Peyer's patch (tissue), 4 donors: Measurements from ENCODE around the gene TMBIM4. TPM values are rescaled to one million over a fixed set of nuclear protein-coding genes. Genes with fewer than 3 reads are reported as not detected.

Source experiments
- DNase-seq, 3 donors: peaks; one replicate each; pipeline ENCODE4 v3.0.0-alpha.2; 2017 to 2019
- H3K27ac ChIP-seq, 4 donors: fragments of 200-600 bp; sonication (generic); one replicate each; pipeline ENCODE4 v1.5.1; 2016 to 2019
- H3K27me3 ChIP-seq, 2 donors: fragments of 200-600 bp; sonication (generic); one replicate each; pipeline ENCODE4 v1.5.1; 2019
- H3K36me3 ChIP-seq, 3 donors: fragments of 200-600 bp; sonication (generic); one replicate each; pipeline ENCODE4 v1.5.1; 2016 to 2019
- H3K4me1 ChIP-seq, 4 donors: fragments of 200-600 bp; sonication (generic); one replicate each; pipeline ENCODE4 v1.5.1; 2016 to 2019
- H3K4me3 ChIP-seq, 4 donors: fragments of 200-600 bp; sonication (generic); 1 replicate in 3 of 4; 2 replicates in 1 of 4; pipeline ENCODE4 v1.5.1; 2016 to 2019; ENCODE audit warnings: mild to moderate bottlenecking in 1 of 4
- H3K9me3 ChIP-seq, 4 donors: fragments of 200-600 bp; sonication (generic); one replicate each; pipeline ENCODE4 v1.5.1; 2016 to 2019; ENCODE audit warnings: mild to moderate bottlenecking in 1 of 4
- POLR2A ChIP-seq, 2 donors: fragments of 450-650 bp; IDR thresholded peaks; one replicate each; pipeline ENCODE4 v1.5.1; 2017; ENCODE audit warnings: antibody characterized with exemption in 2 of 2, mild to moderate bottlenecking in 2 of 2, moderate library complexity in 2 of 2
- total RNA-seq, 4 donors: library from RNA; depleted of rRNA; stranded (reverse); fragments of >200 nt; gene quantifications; one replicate each; pipeline ENCODE4 v1.1.0, GENCODE V29; 2016
- TF ChIP-seq, protein P1 (sequence below), 6 experiments: fragments of 450-650 bp in 4 of 6; fragments of 200-600 bp in 2 of 6; sonication (generic) in 1 of 6; IDR thresholded peaks; one replicate each; pipeline ENCODE4 v1.5.1; 2017 to 2019; ENCODE audit warnings: antibody characterized with exemption in 6 of 6, mild to moderate bottlenecking in 3 of 6, moderate library complexity in 1 of 6

TMBIM4 gene
- total RNA-seq, 4 donors from 2014 or later, result 57.9 to 173 (median 70.7) TPM

DNA sequence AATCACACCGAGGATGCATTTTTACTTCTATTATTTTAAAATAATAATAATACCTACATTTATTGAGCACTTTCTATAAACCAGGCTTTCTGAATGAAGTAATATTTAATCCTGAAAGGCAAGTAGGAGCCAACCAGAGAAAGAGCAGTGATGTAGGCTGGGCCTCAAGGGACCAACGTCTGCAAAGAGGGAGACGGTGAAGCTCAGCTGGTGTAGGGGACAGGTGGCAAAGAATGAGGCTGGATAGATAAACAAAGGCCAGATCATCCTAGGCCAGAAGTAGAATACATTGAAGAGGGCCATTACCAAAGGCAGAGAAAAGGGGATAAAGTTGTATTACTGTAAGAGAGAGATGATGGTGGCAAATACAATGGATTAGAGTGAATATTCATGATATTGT lies 810 bp upstream of the TMBIM4 start:
- TF ChIP-seq, protein P1, sequence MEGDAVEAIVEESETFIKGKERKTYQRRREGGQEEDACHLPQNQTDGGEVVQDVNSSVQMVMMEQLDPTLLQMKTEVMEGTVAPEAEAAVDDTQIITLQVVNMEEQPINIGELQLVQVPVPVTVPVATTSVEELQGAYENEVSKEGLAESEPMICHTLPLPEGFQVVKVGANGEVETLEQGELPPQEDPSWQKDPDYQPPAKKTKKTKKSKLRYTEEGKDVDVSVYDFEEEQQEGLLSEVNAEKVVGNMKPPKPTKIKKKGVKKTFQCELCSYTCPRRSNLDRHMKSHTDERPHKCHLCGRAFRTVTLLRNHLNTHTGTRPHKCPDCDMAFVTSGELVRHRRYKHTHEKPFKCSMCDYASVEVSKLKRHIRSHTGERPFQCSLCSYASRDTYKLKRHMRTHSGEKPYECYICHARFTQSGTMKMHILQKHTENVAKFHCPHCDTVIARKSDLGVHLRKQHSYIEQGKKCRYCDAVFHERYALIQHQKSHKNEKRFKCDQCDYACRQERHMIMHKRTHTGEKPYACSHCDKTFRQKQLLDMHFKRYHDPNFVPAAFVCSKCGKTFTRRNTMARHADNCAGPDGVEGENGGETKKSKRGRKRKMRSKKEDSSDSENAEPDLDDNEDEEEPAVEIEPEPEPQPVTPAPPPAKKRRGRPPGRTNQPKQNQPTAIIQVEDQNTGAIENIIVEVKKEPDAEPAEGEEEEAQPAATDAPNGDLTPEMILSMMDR (IDR thresholded peaks at IDR 0.05), result no peak
- no peak for TF ChIP-seq POLR2A (IDR thresholded peaks at IDR 0.05)
- Histone ChIP-seq H3K4me1 (peaks cover 0 to 20% (median 3%) of the 10 kb centered on the region in 4 donors), H3K27ac (peak overlapping the region in 3 of 4 donors; percentile 97 to 99 (median 98)), H3K27me3 (no peaks in the 10 kb centered on the region), H3K4me3 (peak overlapping the region; percentile 73 to 84 (median 77)), H3K36me3 (peaks cover 0 to 7% (median 0%) of the 10 kb centered on the region in 3 donors), H3K9me3 (no peaks in the 10 kb centered on the region)
- no peak for DNase-seq

DNA sequence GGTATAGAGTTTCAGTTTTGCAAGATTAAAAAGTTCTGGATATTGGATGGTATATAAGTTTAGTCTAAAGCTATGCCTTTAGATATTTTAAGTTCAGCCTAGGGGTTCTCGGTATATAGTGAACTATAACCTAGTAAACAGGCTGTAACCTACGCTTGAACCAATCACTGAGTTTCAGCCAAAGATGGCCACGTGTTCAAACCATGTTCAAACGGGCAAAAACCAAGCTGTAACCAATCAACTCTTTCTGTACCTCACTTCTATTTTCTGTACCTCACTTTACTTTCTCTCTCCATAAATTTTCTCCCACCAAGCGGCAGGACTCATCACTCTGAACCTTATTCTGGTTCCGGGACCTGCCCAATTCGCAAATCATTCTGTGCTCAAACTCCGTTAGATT lies 1.4 kb downstream of the TMBIM4 start:
- no peaks in the 10 kb centered on the region for H3K27me3 ChIP-seq
- H3K4me1 ChIP-seq, result peaks cover 0 to 20% (median 3%) of the 10 kb centered on the region in 4 donors
- no peaks in the 10 kb centered on the region for H3K9me3 ChIP-seq
- H3K27ac ChIP-seq, result peak overlapping the region in 3 of 4 donors; percentile 97 to 99 (median 98)
- peak overlapping the region; percentile 73 to 84 (median 77) for H3K4me3 ChIP-seq
- TF ChIP-seq, protein P1 (IDR thresholded peaks at IDR 0.05), result no peak
- TF ChIP-seq POLR2A (IDR thresholded peaks at IDR 0.05), result no peak
- H3K36me3 ChIP-seq, result peaks cover 0 to 7% (median 0%) of the 10 kb centered on the region in 3 donors
- DNase-seq, result no peak

DNA sequence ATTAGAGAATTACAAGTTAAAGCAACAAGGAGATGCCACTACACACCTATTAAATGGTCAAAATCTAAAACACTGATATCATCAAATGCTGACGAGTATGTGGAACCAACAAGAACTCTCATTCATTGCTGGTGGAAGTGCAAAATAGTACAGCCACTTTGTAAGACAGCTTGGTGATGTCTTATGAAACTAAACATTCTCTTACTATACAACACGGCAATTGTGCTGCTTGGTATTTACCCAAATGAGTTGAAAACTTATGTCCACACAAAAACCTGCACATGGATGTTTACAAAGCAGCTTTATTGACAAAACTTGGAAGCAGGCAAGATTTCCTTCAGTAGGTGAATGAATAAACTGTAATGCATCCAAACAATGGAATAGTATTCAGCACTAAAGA lies 3.2 kb downstream of the TMBIM4 start:
- Histone ChIP-seq H3K9me3 (no peaks in the 10 kb centered on the region), H3K36me3 (peaks cover 0 to 7% (median 0%) of the 10 kb centered on the region in 3 donors), H3K4me3 (no peak overlapping the region), H3K4me1 (peaks cover 0 to 28% (median 3%) of the 10 kb centered on the region in 4 donors), H3K27me3 (no peaks in the 10 kb centered on the region), H3K27ac (no peak overlapping the region)
- no peak for DNase-seq
- no peak for TF ChIP-seq POLR2A (IDR thresholded peaks at IDR 0.05)
- TF ChIP-seq, protein P1 (IDR thresholded peaks at IDR 0.05), result no peak

DNA sequence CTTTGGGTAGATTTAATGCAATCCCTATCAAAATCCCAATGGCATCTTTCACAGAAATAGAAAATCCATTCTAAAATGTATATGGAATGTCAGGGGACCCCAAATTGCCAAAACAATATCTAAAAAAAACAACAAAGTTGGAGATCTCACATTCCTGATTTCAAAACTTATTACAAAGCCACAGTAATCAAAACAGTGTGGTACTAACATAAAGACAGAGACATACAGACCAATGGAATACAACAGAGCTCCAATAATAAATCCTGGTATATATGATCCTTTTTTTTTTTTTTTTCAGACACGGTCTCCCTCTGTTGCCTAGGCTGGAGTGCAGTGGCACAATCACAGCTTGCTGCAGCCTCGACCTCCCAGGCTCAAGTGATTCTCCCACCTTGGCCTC lies 4.7 kb downstream of the TMBIM4 start:
- H3K9me3 ChIP-seq, result no peaks in the 10 kb centered on the region
- no peak for DNase-seq
- peaks cover 0 to 20% (median 0%) of the 10 kb centered on the region in 3 donors for H3K36me3 ChIP-seq
- H3K27me3 ChIP-seq, result no peaks in the 10 kb centered on the region
- H3K4me3 ChIP-seq, result no peak overlapping the region
- peaks cover 0 to 28% (median 3%) of the 10 kb centered on the region in 4 donors for H3K4me1 ChIP-seq
- H3K27ac ChIP-seq, result no peak overlapping the region
- TF ChIP-seq POLR2A (IDR thresholded peaks at IDR 0.05), result no peak
- TF ChIP-seq, protein P1 (IDR thresholded peaks at IDR 0.05), result no peak

DNA sequence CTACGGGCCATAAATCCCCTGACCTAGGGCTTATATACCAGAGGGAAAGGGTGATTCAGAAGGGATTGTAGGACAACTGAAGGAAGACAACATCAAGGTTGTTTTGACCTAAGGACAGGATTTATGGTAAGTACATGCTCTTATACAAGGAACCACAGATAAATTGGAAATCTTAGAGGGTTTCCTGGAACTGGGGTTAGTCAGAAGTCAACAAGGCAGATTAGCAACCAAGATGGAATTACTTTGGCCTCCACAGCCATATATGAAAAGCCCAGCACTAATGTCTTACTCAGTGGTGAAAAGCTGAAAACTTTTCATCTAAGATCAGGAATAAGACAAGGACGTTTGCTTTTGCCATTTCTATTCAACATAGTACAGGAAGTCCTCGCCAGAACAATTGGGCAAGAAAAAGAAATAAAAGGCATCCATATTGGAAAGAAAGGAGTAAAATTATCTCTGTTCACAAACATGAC lies 5.4 kb downstream of the TMBIM4 start:
- no peak overlapping the region for H3K4me3 ChIP-seq
- peaks cover 0 to 27% (median 0%) of the 10 kb centered on the region in 3 donors for H3K36me3 ChIP-seq
- H3K27ac ChIP-seq, result no peak overlapping the region
- DNase-seq, result no peak
- H3K27me3 ChIP-seq, result no peaks in the 10 kb centered on the region
- H3K4me1 ChIP-seq, result peaks cover 0 to 28% (median 3%) of the 10 kb centered on the region in 4 donors
- H3K9me3 ChIP-seq, result no peaks in the 10 kb centered on the region
- TF ChIP-seq, protein P1 (IDR thresholded peaks at IDR 0.05), result no peak
- no peak for TF ChIP-seq POLR2A (IDR thresholded peaks at IDR 0.05)
